Suppressor macrophage treated with lipopolysaccharide for 4 hours (primary cell): Measurements from ENCODE around the gene MAD1L1.
"Not testable (repeated sequence)": the region's sequence is repeated elsewhere in the genome, so short reads cannot be mapped to it uniquely, and the experiment has no call there.

Experiments used
- DNase-seq: peaks from one replicate; pipeline ENCODE4 v3.0.0-alpha.2; 2020

Gene MAD1L1

GRCh38 chr7:1883834-1884582 lies 348.7 kb downstream of the MAD1L1 start:
- DNase-seq, result peak; percentile 5

- DNase-seq, result peak; percentile 4
These were observed 349.5 kb downstream of the MAD1L1 start for GRCh38 chr7:1883031-1883761.

- no peak for DNase-seq
These were observed 350.3 kb downstream of the MAD1L1 start for GRCh38 chr7:1882451-1882850.

- DNase-seq, result no peak
These were observed 350.8 kb downstream of the MAD1L1 start for GRCh38 chr7:1881946-1882345.

- not testable (repeated sequence) for DNase-seq
These were observed 356.1 kb downstream of the MAD1L1 start for GRCh38 chr7:1876641-1877040.

- not testable (repeated sequence) for DNase-seq
These were observed 357.1 kb downstream of the MAD1L1 start for GRCh38 chr7:1875392-1876199.

- not testable (repeated sequence) for DNase-seq
These were observed 358.0 kb downstream of the MAD1L1 start for GRCh38 chr7:1874590-1875391.

- no peak for DNase-seq
These were observed 358.7 kb downstream of the MAD1L1 start for GRCh38 chr7:1873857-1874589.

GRCh38 chr7:1873421-1873820 lies 359.3 kb downstream of the MAD1L1 start:
- DNase-seq, result no peak

GRCh38 chr7:1873070-1873405 lies 359.7 kb downstream of the MAD1L1 start:
- no peak for DNase-seq

GRCh38 chr7:1872191-1873069 lies 360.3 kb downstream of the MAD1L1 start:
- no peak for DNase-seq

- DNase-seq, result no peak
These were observed 363.2 kb downstream of the MAD1L1 start for GRCh38 chr7:1869452-1870130.

- DNase-seq, result no peak
These were observed 364.1 kb downstream of the MAD1L1 start for GRCh38 chr7:1868516-1869165.

GRCh38 chr7:1867370-1868260 lies 365.1 kb downstream of the MAD1L1 start:
- no peak for DNase-seq

- DNase-seq, result no peak
These were observed 366.1 kb downstream of the MAD1L1 start for GRCh38 chr7:1866601-1867000.

- DNase-seq, result no peak
These were observed 367.0 kb downstream of the MAD1L1 start for GRCh38 chr7:1865571-1866255.

- no peak for DNase-seq
These were observed 367.7 kb downstream of the MAD1L1 start for GRCh38 chr7:1865000-1865555.
